Measurements from ENCODE around the gene IFFO2.

IFFO2 gene

DNA sequence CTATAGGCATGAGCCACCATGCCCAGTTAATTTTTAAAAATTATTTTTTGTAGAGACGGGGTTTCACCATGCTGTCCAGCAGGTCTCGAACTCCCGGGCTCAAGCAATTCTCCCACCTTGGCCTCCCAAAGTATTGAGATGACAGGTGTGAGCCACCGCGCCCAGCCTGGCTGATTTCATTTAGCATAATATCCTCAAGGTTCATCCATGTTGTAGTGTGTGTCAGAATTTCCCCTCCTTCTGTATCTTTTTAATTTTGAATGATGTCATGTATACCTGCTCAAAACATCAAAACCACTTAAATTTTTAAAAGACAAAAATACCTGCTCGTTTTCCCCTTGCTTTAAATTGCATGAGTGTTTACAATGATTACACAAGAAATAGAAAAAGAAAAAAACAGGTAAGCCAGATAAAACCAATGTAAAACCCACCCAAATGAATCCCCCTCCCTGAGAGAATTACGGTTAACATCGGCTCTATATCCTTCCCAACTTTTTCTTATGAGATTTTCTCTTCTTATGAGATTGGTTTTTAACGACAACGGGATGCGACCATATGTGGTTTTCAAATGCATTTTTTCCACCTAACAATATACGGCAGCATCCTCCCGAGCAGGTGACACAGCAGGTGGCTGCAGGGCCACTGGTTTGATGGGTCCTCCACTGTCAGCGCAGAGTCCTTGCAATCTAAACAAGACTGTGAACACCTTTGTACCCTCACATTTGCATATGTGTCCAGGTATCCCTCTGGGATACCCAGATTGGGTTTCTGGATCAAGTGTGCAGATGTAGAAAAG is 22.1 kb downstream of the IFFO2 start:
- DNase-seq: no peak

DNA sequence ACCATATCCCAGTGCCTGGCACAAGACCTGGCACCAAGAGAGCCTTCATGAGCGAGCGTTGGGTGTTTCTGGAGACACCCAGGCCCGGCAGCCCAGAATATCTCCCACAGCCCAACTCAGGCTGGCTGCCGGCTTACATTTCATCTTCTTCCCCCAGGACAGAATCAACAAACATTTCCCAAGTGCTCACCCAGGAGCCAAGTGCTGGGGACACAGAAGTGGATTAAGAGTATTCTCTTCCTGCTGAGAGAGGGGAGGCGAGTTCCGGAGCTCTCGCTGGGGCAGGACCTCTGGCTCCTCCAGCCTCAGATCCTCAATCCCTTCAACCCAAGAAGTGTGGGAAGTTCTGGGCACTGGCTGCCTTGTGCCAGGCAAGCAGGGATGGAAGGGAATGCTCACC is 23.6 kb downstream of the IFFO2 start:
- no peak for DNase-seq

DNA sequence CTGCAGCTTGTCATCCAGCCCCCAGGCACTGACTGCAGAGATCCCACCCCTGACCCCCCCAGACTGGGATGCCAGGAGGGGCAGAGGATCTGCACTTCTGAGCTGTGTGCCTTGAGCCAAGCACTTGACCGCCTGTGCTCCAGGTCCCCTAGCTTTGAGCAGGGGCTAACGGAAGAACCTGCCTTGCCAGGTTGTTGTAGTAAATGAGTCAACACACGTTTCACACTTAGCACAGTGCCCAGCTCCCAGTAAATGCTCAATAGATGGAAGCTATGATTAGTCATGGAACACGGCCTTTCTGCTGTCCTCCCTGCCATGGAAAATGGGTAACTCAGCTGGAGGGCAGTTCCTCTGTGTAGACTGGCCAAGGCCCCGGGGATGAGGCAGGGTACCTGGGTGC is 24.1 kb downstream of the IFFO2 start:
- no peak for DNase-seq

DNA sequence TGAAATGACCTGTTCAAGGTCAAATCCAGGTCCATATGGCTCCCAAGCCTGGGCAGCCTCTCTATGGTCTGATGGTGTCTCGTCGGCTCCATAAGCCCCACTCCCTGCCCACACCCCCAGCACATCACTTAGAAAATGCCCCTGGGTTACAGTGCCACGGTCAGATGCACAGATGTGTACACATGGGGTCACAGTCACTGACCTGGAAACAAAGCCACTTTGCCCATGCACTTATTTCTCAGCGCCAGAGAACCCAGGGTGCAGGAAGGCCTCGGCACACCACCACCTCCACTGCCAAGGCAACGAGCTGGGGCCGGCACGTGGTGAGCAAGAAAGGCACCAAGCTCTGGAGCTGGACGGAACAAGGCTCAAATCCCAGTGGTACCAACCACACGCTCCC is 24.7 kb downstream of the IFFO2 start:
- no peak for DNase-seq

DNA sequence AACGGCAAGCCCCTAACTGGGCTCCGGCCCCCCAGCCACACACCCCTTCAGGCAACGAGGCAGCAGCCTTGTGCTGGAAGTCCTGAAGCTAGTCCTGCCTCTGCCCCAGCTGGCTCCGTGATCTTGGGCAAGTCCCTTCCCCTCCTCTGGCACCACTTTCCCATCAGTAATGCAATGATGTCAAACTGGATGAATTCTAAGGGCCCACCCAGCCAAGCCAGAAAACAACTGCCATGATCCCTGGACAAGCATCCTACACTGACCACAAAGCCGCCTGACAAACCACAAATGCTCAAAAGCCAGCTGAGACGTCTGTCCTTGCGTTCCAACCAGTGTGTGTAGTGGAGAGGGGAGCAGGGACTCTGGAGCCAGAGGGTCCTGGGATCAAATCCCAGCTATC is 26.8 kb downstream of the IFFO2 start:
- no peak for DNase-seq

DNA sequence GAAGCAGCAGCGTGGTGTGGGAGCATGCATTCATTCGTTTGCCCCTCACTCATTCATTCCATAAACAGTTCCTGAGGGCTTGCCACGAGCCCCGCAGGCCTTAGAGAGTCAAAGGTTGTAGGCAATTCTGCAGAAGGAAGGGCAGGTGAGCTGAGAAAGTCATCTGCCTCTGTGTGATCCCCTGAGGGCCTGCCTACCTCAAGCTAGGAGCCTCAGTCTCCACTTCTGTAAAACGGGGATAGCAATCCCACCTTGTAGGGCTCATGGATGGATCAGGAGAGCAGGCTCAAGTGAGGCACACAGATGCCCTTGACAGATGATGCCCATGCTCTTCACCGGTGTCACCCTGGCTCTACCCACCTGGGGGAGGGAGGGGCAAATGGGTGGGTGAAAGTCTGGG is 27.5 kb downstream of the IFFO2 start:
- DNase-seq: no peak

DNA sequence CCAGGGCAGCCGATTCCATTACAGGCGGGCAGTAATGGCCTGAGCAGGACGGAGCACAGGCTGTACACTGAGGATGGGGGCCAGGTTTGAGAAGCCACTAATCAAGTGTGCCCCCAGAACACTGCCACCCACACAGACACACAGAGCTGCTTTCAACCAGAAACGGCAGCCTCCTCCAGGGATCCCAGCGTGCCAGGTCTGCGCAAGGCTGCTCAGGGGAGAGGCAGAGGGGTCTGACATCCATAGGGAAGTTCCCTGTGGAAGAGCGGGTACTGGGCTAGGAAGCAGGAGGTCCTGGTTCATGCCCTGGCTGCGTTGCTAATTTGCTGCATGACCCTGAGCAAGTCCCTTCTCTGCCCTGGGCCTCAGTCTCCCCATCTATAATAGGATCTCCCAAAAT is 28.1 kb downstream of the IFFO2 start:
- DNase-seq: no peak

DNA sequence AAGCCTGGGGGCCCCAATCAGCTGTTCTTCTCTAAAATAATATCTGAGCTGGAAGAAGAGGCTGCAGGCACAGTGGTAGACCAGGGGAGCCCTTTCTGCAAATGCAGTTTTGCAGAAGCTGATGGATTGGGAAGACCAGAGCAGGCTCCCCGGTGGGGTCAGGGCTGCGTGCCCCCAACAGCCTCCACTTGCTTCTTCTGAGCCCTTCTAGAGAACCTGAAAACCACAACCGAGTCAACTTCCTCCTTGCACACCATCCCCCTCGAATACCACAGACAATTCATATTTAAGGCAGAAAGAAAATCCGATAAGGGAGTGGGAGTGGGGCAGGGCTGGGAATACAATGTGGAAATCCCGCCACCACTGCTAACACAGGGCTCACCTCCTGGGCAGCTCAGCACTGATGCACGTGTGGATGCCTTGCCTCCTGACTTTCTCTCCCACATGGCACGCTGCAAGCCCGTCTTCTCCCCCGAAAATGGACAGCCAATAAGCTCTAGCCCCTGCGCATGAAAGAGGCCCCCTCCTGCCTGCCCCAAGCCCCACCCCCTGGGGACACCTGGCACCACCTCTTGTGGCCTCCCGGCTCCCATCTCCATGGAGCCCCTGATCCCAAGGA is 28.7 kb downstream of the IFFO2 start:
- no peak for DNase-seq

DNA sequence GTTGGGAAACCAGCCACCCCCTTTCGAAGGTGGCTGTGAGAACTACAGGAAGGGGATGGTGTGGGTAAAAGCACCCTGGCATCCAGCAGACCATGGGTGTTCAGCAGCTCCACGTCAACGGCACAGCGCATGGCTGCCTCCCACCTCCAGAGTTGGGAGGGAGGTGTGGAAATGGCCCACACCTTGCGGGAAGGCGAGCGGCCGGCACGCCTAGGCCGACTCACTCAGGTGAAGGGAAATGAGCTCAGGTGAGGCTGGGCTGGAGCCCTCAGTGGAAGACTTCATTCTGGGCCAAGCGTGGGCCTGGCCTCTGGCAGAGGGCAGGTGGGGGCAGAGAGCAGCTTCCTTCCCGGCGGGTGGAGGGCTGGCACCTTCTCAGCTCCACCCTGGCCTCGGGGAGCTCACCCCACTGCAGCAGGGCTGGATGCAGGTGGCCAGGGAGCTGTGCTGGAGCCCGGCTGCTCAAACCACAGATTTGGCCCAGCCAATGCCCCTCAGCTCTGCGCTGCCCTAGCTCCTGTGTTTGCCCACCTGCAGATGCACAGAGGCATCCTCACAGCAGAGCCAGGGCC is 29.3 kb downstream of the IFFO2 start:
- DNase-seq: no peak

DNA sequence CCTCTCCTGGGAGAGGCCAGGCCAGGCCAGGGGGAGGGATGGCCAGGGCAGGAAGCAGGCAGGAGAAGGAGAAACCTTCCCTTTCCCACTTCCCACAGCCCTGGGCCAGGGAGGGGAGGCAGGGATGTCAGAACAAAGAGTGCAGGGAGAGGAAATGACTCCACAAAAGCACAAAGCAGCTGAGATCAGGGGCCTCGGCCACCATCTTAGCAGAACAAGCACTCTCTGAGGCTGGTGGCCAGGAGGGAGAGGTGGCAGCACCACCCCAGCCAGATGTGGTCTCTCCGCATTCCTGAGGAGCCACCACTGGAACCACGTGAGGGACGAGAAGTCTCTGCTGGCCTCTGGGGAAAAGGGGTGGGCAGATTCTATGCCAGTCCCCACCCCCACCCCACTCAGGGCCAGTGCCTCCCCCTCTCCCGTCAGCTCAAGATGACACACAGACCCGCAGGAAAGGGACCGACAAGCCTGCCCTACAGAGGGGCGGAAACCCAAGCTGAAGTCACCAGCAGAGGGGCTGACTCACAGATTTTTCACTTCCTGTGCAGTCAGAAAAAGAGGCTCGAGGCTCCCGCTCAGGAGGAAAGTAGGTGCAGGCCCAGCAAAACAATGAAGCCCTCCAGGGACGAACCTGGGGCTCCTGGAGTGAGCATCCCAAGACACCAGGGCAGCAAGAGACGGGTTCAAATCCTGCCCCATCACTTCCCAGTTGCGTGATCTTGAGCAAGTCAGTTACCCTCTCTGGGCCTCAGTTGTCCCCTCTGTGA is 30.0 kb downstream of the IFFO2 start:
- DNase-seq: peak; percentile 71

DNA sequence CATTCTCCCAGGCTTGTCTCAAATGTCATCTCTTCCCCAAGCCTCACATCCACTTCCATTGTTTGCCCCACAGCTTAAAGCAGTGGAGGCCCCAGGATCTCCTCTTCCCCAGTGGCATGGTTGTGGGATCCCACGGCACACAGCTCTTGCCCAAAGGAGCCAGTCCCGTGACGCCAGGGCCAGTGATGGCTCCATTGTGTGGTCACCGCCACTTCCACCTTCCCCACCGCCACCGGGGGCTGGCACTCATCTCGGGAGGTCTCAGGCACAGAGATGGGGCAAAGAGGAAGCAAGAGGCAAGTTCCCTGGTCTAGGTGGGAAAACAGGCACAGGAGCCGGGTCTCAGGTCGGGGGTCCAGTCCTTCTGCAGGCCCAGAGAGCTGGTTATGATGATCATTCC is 31.2 kb downstream of the IFFO2 start:
- DNase-seq: no peak

DNA sequence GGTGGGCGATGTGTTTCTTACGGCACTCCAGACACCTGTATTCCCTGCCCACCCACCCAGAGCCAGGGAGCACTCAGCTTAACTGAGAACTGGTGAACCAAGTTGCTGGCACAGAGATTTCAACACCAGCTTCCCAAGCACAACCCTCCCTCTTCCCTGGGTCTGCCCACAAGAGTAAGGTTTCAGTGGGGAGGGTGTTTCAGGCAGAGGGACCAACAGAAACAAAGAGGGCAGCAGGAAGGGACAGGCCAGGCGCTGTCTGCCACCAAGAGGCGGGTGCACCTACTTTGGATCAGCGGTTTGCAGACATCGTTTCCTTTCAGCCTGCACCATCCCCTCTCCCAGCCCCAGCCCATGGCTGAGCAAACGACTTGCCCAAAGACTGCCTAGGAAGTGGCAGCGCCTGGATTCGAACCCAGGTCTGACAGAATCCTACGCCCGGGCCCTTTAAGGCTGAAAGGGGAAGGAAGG is 32.2 kb downstream of the IFFO2 start:
- no peak for DNase-seq

DNA sequence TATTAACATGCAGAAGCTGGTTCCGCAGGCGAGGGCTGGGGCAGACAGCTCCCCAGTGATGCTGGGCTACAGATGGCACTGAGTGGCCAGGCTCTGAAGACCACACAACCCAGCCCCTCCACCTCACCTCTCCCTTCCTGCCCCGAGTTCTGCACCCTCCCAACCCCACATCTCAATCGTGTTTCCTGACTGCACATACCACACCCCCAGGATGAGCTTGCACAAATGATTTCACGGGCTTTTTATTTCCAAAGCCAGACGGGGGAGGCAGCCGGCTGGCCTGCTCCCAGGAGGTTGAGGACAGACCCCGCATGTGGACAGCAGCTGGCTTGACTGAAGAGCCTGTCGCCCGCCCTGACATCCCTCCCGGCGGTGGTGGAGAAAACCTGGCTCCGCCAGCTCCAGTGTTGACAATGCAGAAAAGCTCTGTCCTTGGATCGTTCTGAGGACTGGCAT is 32.7 kb downstream of the IFFO2 start:
- DNase-seq: no peak

DNA sequence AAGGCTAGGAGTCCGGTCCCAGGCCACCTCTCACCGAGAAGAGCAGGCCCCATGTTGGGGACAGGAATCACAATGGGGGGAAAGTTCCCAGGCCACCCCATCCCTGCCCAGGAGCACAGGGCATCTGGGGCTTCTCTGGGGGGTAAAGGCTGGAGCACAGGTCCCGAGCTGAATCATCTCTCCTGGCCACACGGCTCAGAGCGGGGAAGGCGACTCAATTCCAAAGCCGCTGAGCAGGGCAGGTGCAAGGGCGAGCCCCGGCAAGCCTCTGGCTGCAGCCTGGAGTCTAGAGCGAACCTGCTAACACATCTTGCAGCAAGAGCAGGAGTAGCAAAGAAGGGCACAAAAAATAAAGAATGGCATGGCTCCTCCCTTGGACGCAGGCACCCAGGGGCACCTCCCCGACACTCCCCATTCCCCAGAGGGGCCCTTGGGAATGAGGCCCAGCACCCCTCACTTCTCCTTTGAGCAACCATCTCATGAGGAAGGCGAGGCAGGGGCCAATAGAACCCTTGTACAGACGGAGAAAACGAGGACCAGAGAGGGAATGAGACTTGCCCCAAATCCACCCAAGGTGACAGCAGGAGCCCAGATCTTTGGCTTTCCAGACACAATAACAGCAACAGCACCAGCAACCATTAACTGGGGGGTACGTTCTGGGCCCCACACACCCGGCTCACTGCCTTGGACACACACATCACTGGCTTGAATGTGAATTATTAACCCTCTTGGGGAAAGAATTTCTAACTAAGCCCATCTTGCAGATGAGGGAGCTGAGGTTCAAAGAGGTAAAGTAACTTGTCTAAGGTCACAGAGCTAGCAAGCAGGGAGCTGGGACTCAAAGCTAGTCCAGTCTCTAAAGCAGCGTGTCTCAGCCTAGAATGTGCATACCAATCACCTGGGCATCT is 33.4 kb downstream of the IFFO2 start:
- no peak for DNase-seq

DNA sequence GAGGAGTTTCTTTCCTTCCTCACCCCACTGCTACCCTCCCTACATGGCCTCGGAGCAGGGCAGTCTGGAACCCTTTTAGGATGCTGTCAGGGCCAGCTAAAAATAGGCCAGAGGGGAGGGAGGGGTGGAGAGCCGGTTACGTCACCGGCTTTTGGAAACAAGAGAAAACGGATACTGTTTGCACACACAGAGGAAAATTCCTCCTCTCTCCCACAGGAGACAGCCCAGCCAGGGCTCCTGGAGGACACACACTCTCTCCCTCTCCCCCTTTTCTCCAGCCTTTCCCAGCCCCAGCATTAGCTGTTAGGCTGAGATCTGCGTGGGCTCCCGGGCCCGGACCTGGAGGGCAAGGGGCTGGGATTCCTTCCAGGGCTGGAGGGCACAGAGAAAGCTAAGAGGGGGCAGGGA is 34.2 kb downstream of the IFFO2 start:
- no peak for DNase-seq

DNA sequence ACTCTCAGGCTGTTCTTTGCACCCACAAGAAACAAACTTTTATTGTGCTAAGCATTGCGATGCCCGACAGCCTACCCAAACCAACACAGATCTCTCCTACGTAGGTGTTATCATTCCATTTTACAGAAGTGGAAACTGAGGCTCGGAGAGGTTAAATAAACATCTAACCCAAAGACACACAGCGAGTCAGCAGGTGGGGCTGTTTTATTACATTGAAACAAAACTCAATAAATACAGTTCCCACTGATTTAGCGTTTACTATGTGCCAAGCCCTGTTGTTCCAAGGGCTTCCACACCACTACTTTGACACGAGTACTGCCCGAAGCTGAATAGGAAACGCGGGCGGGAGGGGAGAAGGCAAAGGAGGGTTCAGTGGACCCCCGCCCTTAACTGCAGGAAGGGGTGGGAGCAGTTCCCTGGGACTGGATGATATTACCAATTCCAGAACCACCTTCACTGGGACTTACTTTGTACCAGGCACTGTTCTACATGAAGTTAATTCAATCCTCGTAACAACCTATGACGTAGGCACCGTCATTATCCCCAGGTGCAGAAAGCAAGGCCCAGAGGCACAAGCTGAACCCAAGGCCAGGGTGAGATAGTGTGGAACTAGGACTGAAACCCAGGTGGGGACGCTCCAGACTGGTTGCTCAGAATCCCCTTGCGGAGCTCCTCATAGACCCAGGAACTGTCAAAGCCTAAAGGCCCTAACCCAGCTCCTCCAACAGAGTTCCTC is 34.8 kb downstream of the IFFO2 start:
- no peak for DNase-seq

DNA sequence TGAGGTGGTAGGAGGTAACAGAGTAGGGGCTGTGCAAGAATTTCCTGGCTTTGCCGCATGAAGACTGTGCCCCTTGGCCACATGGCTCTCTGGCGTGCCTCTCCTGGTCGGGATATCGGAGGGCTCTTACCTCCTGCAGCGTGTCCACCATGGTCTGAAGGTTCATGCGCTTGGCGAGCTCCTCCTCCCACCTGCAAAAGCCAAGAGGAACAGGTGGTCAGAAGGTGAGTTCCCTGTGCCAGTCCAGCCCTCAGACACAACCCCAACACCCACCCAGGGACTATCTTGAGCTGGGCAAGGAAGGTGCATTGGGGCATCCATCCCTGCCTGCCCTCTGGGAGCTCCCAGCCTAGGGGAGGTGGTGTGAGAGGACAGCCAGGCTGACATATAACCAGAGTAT is 35.5 kb downstream of the IFFO2 start:
- no peak for DNase-seq

DNA sequence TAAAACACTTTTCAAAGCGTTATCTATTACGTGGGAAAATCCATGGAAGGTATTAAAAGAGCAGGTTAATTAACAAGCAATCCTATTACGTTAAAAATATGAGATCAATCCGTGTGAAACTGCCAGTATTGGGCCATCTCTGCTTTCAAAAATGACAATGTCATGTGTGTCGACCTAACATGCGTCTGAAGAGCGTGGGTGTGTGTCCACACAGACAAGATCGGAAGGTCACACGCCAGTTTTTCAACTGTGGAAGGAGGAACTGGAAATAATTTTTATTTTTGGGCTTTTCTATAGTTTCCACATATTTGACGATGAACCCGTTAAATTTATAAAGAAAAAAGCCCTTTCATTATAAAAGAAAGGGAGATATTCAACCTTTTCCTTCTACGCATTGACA is 36.5 kb downstream of the IFFO2 start:
- no peak for DNase-seq

DNA sequence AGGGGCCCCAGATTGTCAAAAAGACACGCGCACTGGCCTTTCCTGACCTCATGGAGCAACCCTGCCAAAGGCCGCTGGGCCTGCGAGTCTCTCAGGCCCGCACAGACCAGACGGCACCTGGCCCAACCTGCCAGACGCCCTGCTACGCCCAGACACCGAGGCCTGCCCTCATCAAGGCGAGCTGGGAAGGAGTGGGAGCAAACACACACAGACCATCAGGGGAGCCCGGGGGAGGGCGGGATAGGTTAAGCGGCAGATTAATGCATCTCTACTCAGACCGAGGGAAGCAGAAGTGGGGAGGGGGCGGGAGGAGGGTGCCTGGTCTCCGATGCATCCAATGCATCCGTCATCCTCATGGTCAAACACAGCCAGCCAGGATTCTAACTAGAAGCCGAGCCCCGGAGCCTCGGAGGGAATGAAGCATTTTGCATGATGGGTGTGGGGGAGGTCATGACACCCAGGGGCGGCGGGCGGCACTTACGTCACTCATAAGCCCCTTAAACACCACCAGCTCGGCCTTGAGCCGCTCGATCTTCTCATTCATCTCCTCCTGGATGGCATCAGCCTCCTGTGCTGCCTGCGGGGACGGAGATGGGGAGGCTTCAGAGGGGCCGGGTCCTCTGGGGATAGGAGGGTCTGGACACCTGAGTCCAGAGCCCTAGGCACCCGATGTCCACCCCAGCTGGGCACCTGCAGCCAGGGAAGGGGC is 37.1 kb downstream of the IFFO2 start:
- no peak for DNase-seq

DNA sequence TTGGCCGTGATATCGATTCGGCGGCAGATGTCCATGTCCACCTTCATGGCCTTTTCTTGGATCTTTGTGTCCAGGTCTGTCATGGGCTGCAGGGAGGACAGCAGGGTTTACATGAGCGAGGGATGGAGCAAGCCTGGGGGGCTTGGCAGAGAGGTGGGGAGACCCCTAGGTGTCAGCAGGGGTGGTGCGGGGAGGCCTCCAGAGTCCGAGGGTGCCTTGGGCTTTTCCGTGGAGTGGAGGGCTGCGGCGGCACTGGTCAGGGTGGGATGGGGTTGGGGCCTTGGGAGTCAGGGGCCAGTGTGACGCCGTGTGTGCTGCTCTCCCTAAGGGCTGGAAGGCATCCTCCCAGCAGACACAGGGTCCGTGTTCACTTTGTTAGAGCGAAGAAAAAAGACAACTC is 38.1 kb downstream of the IFFO2 start:
- no peak for DNase-seq

All from activated T-cell treated with anti-CD3 and anti-CD28 coated beads for 4 hours (primary cell).